Spleen (tissue), 7 donors: ENCODE results near the gene TTC22.

Experiments used
- CTCF ChIP-seq, 11 experiments: fragments of 200-600 bp in 7 of 11; fragments of 450-650 bp in 4 of 11; sonication (generic) in 4 of 11; IDR thresholded peaks in 8 of 11; conservative IDR thresholded peaks in 3 of 11; 1 replicate in 7 of 11; 2 replicates in 4 of 11; pipeline versions ENCODE4 v1.4.0 to v1.8.0; 2016 to 2021; ENCODE audit warnings: antibody characterized with exemption in 11 of 11, inconsistent platforms in 4 of 11, mild to moderate bottlenecking in 1 of 11
- POLR2A ChIP-seq, 3 donors: fragments of 450-650 bp; IDR thresholded peaks; one replicate each; pipeline ENCODE4 v1.5.1; 2017; ENCODE audit warnings: antibody characterized with exemption in 3 of 3, mild to moderate bottlenecking in 1 of 3
- donor health status: DM: no; HTN: no; CAD: no; lungs with moderate emphysema.
- donor health status: DM: no; HTN: no; CAD: no.
- donor health status: DM: no; HTN: no; CAD: no.

- TF ChIP-seq POLR2A (IDR thresholded peaks at IDR 0.05) (no peak), CTCF (IDR thresholded peaks at IDR 0.05 in 8 of 11, conservative IDR thresholded peaks at IDR 0.05 in 3 of 11) (no peak)
Observed at GRCh38 chr1:54839824-54840223, 38.7 kb upstream of the TTC22 start.
